CD1c-positive myeloid dendritic cell (primary cell): ENCODE data around the gene MBNL2.

Experiments used
- DNase-seq: peaks from one replicate; pipeline ENCODE4 v3.0.0-alpha.2; 2016; ENCODE audit errors: extremely low spot score

The MBNL2 gene

DNA sequence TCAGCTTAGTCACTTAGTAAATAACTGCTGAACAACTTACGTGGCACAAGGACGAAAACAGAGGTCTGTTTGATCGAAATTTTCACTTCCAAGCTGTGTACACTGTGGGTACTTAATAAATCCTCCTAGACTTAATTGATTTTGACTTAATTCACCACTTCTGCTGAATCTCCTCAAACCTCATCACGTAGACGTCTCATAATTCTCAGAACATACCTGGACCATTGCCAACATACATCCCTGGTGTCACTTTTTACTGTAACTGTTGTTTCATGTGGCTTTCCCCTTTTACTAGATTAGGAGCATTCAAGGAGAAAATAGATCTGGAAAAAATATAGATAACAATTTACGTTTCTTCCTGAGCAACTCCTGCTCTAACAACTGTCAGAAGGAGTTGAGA, 105.0 kb downstream of the MBNL2 start:
- DNase-seq = no peak

DNA sequence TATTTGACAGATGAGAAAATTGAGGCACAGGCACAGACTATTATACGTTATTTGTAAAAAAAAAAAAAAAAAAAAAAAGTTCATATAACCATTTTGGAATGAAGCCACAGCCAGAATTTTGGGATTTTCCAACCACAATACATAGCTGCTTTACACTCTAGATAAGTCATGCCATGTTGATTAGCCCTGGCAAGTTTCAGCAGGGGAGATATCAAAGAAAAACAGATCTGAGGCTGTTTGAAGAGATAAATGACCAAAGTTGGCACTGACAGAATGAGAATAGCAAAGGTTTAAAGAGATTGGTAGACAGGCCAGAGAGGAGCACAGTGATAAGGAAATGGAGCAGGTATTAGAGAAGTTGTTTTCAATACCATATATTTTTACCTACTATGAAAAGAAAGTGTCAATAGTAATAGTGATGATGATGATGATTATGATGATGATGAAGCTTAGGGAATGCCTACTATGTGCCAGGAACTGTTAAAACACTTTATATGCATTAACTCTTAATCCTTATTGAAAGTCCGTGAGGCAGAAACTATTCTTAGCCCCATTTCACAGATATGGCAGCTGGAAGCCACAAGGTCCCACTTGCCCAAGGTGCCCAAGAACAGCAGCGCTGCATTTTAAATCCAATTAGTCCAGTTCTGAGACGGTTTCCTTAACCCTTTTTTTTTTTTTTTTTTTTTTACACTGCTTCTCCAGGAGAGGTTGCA, 105.5 kb downstream of the MBNL2 start:
- DNase-seq = no peak

DNA sequence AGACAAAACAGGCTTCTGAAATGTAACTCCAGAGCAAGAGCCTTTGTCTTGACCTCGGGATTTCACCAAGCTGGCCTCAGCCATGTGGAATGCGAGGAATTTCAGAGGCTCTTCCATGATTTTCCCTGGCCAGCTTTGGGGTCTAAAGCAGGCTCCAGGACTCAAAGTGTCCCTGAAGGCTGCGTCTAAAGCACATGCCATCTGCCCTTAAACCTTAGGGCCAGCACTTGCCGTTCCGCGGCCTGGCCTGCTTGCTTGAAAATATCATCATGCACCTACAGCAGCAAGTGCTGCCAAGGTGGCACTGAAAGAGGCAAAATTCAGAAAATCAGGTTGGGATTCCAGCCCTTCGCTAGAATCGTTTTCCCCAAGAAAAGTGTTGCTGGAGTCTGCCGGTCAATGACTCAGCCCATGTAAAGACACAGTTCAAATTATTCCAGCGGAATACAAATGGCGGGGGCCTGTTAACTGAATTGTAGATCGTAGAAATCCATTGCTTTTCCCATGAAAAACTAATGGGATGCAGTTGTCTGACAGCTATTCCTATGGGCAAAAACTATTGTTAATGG, 106.2 kb downstream of the MBNL2 start:
- DNase-seq = no peak

DNA sequence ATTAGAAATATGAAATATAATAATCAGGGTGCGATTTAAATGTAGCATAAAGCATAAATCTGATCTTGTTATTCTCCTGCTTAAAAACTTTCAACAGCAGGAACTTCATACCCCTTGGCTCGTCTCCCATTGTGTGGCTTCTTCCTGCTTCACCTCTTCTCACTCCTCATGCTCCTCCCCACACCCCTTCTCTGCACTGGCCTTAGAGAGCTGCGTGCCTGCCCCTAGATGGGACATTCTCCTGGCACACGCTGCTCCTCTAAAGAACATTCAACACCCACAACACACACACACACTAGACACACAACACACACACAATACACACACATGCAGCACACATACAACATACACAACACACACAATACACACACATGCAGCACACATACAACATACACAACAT, 107.2 kb downstream of the MBNL2 start:
- DNase-seq = no peak

DNA sequence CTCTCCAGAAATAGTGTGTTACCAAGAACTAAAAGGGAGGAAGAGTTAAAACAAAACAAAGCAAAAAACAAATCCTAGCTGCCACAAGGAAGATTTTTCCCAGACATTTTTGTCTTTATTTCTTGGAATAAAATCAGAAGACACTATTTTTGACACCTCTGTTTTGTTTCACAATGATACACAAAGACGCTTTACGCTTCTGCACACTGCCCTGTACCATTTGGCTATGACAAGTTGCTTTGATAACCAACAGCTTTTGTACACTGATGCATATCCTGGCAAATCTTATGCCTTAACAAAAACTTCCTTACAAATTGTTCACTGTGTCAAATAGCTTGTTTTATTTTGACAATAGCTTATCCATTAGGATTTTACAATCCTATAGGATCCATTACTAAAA, 108.3 kb downstream of the MBNL2 start:
- no peak for DNase-seq

DNA sequence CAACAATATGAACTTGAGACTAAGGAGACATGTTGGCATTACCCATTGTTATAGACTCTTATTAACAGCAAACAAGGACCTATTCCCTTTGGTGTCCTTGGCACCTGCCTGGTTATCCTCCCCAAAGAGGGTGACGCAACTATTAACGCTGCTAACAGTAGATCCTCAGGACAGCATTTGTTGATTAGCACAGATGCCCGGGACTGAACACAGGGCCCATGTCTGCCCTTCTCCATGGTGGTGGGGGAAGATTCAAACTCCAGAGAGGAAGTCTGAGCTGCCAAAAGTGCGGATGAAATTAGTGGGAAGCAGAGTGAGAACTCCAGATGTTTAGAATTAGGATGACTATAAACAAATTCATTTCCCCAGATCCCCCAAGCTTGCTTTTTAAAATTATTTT, 110.6 kb downstream of the MBNL2 start:
- DNase-seq = no peak

DNA sequence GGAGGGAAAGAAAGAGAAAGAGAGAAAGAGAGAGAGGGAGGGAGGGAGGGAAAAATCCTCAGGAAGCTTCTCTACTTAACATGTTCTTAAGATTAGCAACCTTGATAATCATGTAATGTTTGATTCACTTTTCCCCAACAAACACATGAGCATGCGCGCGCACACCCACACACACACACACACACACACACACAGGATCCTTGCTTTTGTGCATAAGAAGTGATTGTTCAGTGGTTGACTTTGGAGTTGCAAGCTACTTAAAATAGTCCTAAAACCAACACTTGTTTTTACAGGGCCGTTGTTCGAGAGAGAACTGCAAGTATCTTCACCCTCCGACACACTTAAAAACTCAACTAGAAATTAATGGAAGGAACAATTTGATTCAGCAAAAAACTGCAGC, 111.8 kb downstream of the MBNL2 start:
- no peak for DNase-seq

DNA sequence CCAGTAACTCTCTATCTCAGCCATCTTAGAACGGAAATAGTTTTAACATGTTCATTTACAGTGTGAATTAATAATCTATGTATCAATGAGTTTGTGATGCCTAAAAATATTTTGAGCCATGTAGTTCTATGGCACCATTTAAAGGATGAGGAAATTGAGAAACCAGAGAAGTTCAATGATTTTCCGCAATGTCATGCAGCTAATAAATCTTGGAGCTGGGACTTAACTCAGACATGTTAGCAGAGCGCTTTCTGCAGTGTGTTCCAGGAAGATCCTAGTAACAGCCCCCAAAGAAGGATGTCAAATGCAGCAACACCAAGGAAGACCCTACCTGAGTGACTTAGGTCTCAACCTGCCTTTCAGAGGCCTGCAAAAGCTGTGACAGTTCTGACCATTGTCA, 112.6 kb downstream of the MBNL2 start:
- DNase-seq = no peak

DNA sequence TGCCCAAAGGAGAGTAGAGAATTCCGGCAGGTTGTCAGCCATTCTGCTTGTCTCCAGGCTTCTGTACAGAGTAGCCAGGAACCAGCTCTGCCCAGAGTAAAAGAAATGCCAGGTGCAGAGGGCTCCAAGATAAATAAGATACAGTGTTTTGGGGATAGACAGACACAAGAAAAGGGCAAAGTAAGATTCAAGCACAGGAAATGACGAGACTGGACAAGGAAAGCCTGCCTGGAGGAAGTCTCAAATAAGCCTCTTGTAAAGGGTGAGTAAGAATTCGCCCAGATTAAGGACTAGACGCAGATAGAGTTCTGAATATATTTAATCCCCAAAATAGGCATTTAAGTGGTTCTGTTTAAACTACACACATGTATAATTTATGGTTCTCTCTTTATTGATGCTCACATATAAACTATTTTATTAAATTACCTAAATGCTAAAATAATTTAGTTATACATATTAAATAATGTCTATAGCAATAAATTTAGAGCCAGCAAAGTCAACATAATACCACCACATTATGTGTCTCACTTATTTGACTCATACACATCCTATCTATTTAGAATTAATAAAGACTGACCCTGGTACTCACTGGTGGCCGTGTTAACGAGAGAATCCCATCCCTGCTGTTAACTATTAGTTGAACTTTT, 113.5 kb downstream of the MBNL2 start:
- no peak for DNase-seq

DNA sequence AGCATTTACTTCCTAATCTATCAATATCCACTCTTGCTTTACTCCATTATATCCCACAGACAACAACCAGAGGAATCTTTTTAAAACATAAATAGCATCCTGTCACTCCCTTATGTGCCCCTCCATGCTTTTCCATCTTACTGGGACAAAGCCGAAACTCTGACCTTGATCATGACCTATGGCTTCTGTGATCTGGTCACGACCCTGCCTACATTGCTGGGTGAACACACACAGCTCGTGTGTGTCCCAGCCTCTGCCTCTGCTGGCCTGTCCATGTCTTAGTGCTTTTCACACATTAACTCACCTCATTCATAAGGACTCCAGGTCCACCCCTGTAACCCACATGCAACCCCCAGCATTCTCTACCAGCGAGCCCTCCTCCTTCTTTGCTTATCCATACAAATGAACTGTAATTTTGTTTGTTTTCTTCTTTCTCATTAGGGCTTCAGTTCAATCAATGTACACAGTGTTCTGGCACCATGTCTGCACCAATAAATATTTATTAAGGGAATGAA, 115.9 kb downstream of the MBNL2 start:
- no peak for DNase-seq

DNA sequence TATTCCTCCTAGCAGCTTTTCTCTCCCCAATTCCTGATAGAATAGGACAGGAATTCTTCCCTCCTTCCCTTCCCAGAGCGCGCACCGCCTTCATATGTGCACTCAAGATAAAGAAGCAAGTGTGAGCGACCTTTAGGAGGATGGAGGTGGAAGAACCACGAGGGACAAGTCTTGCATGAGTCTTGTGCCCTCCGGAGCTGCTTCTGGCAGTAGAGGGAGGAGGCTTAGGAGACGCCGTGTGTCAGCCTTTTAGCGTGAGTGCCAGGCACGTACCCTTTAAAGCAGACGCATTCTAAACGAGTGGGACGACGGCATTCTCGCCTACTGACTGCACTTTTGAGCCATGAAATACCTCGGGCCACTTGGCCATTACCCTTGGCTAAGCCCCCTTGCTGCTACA, 116.4 kb downstream of the MBNL2 start:
- no peak for DNase-seq

DNA sequence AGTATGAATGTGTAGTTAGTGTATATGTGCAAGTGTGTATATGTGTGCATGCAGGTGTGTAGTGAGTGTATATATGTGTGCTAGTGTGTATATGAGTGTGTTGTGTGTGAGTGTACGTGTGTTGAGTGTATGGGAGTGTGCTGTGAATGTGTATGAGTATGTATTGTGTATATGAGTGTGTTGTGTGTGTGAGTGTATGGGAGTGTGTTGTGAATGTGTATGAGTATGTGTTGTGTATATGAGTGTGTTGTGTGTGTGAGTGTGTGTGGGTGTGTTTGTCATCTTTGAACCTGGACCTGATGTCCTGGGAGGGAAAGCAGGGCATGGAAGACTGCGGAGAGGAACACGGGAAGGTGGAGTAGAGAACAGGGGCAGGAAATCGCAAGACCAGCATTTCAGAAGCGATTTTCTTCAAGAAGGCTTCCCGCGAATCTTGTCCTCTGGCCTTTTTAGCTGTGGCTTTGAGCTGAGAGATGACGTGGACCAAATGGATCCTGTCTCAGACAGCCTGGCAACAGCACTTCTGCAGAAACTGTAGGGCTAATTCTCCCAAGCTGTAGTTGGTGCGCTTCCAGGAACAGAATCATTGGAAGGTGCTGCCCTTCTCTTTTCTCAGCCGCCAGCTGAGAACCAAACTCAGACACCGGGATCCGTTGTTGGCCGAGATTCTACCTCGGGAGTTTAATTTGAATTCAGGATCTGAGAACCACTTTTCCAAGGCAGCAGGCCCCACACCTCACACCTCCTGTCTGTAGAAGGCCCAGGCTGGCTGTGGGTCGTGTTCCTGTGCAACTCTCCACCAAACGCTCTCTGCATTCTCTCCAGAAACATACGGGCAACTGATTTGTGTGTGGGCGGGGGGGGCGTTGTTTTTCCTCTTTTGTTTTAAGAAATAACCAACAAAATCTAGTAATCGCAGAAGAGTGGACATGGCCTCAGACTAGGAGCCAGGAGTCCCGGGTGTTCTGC, 117.2 kb downstream of the MBNL2 start:
- DNase-seq = no peak

DNA sequence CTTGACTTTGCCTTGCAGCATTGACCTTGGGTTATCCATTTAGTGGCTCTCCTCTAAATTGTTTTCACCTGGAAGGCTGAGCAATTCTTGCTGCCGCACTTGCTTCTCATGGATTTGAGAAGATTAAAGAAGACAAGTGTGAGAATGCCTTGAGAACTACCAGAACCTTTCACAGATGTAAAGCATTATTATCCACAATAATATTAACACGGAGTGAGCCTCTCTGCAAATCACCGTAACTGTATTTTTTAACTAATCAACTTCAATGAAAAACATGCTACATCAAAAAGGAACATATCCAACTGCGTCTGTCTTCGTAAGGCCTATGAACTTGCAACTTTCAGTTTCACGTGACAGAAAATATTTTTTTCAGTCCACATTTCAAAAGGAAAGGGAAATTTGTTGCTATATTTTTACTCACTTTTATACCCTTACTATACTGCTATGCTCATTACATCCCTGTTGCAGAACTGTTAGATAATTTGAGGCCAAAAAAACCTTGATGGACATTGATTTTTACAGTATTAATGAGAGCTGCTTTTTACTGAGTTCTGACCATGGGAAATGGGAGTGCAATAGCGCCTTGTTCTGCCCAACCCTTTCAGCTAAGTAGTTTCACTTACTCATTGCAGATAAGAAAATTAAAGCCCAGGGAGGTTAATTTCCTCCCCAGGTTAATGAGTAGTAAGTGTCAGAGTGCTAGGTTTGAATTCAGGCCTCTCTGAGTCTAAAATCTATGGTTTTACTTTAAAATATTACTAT, 118.0 kb downstream of the MBNL2 start:
- DNase-seq = no peak

DNA sequence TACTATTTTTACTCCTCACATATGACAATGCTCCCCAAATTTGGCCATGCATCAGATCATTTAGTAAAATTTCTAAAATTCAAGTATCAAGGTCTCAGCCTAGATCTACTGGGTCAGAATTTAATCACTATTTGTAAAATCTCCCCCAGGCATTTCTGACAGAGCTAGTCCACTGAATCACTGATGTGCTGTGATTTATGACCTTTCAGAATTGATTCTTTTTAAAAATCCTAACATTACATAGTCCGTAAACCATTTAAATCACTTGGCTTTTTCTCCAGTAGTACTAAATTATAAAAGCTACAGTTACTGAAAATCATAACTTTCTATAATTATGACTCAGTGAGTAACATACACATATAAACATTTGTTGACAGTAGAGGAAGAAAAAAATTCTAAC, 119.0 kb downstream of the MBNL2 start:
- no peak for DNase-seq

DNA sequence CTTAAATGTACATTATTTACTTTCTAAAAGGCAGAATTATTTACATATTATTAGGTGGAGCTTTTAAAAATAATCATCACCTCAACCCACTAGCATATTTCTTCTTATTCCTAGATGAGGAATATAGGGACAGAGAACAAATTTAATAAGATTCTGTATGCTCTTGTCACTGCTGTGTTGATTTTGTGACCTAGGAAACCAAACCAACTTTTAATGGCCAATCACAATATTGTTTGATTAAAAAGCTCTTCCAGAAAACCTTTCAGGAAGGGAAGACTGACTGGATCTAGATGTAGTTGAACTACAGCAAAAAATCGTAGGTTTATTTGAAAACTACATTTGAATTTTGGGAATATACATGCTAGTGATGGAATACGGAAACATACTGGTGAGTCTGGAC, 120.0 kb downstream of the MBNL2 start:
- no peak for DNase-seq

DNA sequence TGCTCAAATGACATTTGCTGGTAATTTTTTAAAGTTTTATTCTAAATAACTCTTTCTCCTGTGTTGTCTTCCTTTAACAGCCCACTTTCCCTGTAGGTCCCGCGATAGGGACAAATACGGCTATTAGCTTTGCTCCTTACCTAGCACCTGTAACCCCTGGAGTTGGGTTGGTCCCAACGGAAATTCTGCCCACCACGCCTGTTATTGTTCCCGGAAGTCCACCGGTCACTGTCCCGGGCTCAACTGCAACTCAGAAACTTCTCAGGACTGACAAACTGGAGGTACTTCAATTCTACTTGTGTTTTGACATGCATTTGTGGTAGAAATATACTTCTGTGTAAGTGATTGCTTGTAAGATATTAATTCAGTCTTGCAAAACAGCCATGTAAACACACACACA, 120.8 kb downstream of the MBNL2 start:
- no peak for DNase-seq

DNA sequence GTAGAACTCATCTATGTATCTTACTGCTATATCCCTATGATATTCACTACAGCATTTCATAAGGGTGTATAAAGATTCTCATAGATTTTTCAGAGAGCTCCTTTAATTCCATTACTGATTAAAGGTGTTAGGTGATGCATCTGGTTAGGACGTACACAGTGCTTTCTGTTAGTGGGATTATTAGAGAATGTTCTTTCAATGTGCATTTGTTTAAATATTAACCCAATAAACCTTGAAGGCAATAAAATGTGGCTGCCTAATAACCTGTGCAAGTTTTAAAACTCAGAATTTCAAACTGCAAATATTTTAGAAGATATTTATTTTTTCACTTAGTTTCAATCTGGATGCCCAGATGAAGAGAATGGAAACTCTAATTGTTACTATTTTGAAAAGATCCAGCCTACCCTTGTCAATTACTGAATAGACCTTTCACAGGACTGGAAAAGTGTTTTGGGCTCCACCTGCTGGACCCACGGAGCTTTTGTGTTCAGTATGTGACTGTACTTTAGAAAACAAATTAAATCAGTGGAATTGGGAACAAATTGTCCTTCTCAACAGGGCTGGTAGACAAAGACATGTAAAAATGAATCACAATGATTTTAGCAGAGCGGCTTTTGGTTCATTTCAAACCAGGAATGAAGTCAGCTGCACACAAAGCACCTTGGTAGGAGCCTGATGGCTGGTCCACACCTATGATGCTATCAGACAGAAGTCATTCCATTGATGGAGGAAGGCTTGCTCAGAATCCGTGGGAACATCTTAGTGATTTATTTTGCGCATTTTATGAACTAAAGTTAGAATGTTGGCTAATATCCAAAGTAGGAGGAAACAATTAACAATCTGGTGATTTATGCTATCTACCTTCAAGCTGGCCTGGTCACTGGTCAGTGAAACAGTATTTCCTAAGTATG, 122.4 kb downstream of the MBNL2 start:
- DNase-seq = peak; percentile 48

DNA sequence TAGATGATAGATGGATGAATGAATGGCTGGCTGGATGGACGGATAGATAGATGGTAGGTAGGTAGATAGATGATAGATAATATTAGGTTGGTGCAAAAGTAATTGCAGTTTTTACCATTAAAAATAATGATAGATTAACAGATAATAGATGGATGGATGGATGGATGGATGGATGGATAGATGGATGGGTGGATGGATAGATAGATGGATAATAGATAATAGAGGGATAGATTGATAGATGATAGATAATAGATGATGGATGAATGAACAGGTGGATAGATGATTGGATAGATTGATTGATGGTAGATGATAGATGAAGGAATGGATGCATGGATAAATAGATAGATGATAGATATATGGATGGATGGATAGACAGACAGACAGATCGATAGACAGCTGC, 124.0 kb downstream of the MBNL2 start:
- no peak for DNase-seq

DNA sequence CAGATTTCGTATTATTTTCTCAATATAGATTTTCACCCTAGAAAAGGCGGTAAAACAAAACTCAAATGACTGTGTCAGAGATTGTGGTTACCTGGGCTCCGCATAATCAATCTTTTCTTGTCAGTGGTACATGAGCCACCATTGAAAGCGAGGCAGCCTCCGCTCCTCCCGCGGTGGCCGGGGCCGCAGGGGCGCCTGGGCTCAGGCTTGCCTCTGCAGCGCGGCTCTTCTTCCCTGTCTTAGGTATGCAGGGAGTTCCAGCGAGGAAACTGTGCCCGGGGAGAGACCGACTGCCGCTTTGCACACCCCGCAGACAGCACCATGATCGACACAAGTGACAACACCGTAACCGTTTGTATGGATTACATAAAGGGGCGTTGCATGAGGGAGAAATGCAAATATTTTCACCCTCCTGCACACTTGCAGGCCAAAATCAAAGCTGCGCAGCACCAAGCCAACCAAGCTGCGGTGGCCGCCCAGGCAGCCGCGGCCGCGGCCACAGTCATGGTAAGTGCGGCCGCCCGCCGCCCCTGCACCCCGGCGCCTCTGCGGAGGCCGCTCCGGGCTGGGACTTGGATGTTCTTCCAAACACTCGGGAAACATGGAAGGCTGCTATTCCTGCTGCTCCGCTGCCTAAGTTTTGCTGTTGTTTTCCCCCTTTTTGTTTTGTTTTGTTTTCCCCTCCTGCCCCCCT, 124.6 kb downstream of the MBNL2 start:
- DNase-seq = no peak
